Transverse colon (tissue), 4 donors: Measurements from ENCODE around the gene CRYBA4. TPM values are rescaled to one million over a fixed set of nuclear protein-coding genes. Genes with fewer than 3 reads are reported as not detected.

Experiments used
- DNase-seq: peaks from one replicate; pipeline ENCODE4 v3.0.0-alpha.2; 2019
- H3K27ac ChIP-seq, 4 donors: fragments of 200-600 bp; sonication (generic); 2 replicates each; pipeline ENCODE4 v1.5.1; 2016 to 2018; ENCODE audit warnings: inconsistent platforms in 4 of 4
- H3K27me3 ChIP-seq: fragments of 200-600 bp; sonication (generic); 2 replicates; pipeline ENCODE4 v1.5.1; 2017; ENCODE audit warnings: inconsistent platforms
- H3K36me3 ChIP-seq, 4 donors: fragments of 200-600 bp; sonication (generic); 2 replicates each; pipeline ENCODE4 v1.5.1; 2017 to 2019; ENCODE audit warnings: inconsistent platforms in 4 of 4
- H3K4me1 ChIP-seq, 4 donors: fragments of 200-600 bp; sonication (generic); 2 replicates each; pipeline ENCODE4 v1.5.1; 2017 to 2020; ENCODE audit warnings: inconsistent platforms in 4 of 4
- H3K4me3 ChIP-seq, 4 donors: fragments of 200-600 bp; sonication (generic); 1 replicate in 1 of 4; 2 replicates in 3 of 4; pipeline versions ENCODE4 v1.5.1 to v1.6.1; 2017 to 2019; ENCODE audit warnings: inconsistent platforms in 4 of 4
- H3K9me3 ChIP-seq, 2 donors: fragments of 200-600 bp; sonication (generic); 2 replicates each; pipeline ENCODE4 v1.5.1; 2017 to 2019; ENCODE audit warnings: inconsistent platforms in 2 of 2
- EP300 ChIP-seq: sonication (generic); formaldehyde crosslinking; IDR thresholded peaks from one replicate; pipeline ENCODE4 v1.6.1; 2017; ENCODE audit warnings: antibody characterized with exemption, low read depth
- POLR2A ChIP-seq: fragments of 450-650 bp; IDR thresholded peaks from one replicate; pipeline ENCODE4 v1.6.1; 2016; ENCODE audit warnings: antibody characterized with exemption, mild to moderate bottlenecking, moderate library complexity
- POLR2AphosphoS5 ChIP-seq, 3 donors: sonication (generic); formaldehyde crosslinking; IDR thresholded peaks; one replicate each; pipeline ENCODE4 v1.6.1; 2016; ENCODE audit warnings: antibody characterized with exemption in 3 of 3
- WGBS, 2 donors: methylation state at CpG; one replicate each; pipeline ENCODE4 v1.1.5; 2018; ENCODE audit warnings: low coverage in 1 of 2; 5-methylcytosine and 5-hydroxymethylcytosine counted together
- in situ Hi-C, 4 donors: fragments of 200-750 bp; cut with MboI; loops; one replicate each; pipeline versions ENCODE4 v1.15.0 to v1.15.1; 2017; ENCODE audit warnings: low sequenced_read_pairs in 3 of 4, low pct_ligation_motif_present in 1 of 4, low pct_unique_long_range_greater_than_20kb in 1 of 4
- intact Hi-C: fragments of 100-400 bp; cut with DNase I; formaldehyde crosslinking; loops from one replicate; pipeline ENCODE4 v1.15.1; 2023; ENCODE audit warnings: low total_unique reads
- total RNA-seq, 4 donors: library from RNA; depleted of rRNA; stranded (reverse); fragments of >200 nt; gene quantifications; one replicate each; pipeline ENCODE4 v1.1.0, GENCODE V29; 2016
- TF ChIP-seq, protein P1 (sequence below), 5 experiments: fragments of 200-600 bp in 3 of 5; fragments of 450-650 bp in 2 of 5; sonication (generic) in 3 of 5; IDR thresholded peaks; 1 replicate in 2 of 5; 2 replicates in 3 of 5; pipeline ENCODE4 v1.5.1; 2016 to 2017; ENCODE audit warnings: antibody characterized with exemption in 5 of 5, inconsistent platforms in 3 of 5, mild to moderate bottlenecking in 2 of 5, moderate library complexity in 1 of 5

CRYBA4 gene
- total RNA-seq, 4 donors from 2014 or later = not detected

DNA sequence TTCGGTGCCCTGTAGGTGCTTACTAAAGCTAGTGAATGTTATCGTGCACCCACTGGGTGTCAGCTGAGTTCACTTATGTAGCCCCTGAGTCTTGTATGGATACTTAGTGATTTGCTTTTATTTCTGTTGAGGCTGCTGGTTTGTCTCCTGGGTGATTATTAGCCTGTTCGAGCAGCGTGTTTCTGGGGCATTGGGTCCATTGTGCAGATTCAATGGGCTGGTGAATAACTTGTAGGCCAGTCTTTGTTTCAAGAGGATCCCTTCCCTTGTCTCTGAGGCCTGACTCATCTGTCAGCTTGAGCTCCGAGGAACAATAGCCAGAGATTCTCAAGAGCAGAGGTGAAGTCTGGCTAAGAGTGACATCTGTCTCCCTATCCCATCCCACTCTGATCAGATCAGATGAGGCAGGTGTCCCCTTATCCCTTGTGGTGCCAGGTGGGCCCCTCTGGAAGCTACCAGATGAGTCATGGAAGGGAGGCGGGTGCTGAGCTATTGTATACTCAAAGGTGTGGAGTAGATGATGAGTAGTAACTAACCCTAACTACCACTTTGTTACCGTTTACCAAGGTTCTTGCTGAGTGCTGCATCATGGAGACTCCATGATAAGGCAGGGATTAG, 39.3 kb downstream of the CRYBA4 start:
- TF ChIP-seq EP300 (no peak), POLR2AphosphoS5 (IDR thresholded peaks at IDR 0.05) (no peak), POLR2A (no peak)
- TF ChIP-seq, protein P1, sequence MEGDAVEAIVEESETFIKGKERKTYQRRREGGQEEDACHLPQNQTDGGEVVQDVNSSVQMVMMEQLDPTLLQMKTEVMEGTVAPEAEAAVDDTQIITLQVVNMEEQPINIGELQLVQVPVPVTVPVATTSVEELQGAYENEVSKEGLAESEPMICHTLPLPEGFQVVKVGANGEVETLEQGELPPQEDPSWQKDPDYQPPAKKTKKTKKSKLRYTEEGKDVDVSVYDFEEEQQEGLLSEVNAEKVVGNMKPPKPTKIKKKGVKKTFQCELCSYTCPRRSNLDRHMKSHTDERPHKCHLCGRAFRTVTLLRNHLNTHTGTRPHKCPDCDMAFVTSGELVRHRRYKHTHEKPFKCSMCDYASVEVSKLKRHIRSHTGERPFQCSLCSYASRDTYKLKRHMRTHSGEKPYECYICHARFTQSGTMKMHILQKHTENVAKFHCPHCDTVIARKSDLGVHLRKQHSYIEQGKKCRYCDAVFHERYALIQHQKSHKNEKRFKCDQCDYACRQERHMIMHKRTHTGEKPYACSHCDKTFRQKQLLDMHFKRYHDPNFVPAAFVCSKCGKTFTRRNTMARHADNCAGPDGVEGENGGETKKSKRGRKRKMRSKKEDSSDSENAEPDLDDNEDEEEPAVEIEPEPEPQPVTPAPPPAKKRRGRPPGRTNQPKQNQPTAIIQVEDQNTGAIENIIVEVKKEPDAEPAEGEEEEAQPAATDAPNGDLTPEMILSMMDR (IDR thresholded peaks at IDR 0.05) = no peak
- whole genome bisulfite sequencing, 2 donors = 78% methylated on average over 7 of the region's 7 CpGs; no CpG with 5 or more reads in 1 of the 2 donors
- no peak overlapping the region for H3K27ac ChIP-seq
- no peak overlapping the region for H3K4me3 ChIP-seq
- intact Hi-C loops = no loop called here
- no peak for DNase-seq
- no peaks in the 10 kb centered on the region for H3K9me3 ChIP-seq
- peaks cover 6 to 30% (median 24%) of the 10 kb centered on the region in 4 donors for H3K4me1 ChIP-seq
- no peaks in the 10 kb centered on the region for H3K36me3 ChIP-seq
- in situ Hi-C loops = no loop called here
- peaks cover 51% of the 10 kb centered on the region for H3K27me3 ChIP-seq

DNA sequence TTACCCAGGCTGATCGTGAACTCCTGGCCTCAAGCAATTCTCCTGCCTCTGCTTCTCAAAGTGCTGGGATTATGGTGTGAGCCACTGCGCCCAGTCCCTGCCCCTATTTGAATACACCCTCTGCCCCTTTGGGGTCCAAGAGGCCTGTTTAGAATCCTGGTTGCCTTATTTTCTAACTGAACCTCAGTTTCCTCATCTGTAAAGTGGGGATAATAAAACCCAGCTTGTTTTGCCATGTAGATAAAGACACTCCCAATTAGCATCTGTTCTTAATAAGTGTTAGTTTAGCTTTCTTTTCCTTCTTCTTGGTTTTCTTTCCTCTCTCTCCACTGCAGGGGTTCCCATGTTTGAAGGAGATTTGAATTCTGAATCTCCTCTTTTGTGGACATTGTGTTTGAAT, 40.4 kb downstream of the CRYBA4 start:
- peaks cover 6 to 26% (median 19%) of the 10 kb centered on the region in 4 donors for H3K4me1 ChIP-seq
- intact Hi-C loops = no loop called here

DNA sequence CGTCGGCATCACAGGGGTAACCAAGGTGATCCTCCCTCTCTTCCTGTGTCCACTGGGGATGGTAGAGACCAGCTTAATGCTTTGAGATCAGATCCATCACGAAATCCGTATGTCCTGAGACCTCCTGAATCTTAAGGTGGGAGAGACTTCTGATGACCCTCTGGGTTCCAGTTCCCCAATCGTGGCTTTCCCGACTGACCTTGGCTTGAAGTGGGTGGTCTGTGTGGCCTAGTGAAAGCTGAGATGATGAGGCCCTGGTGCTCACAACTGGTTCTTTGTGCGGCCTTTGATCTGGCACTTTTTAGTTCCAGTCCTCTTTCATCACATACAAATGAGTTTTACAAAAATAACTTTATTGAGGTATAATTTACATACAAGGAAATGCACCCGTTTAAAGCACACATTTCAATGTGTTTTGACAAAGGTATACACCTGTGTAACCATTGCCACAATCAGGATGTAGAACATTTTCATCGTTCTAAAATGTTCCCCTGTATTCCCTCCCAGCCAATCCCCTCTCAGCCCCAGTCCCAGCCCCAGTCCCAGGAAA, 41.7 kb downstream of the CRYBA4 start:
- Histone ChIP-seq H3K27me3 (peaks cover 28% of the 10 kb centered on the region), H3K4me3 (no peak overlapping the region), H3K27ac (peak overlapping the region in 1 of 4 donors; percentile 29), H3K9me3 (no peaks in the 10 kb centered on the region), H3K4me1 (peaks cover 6 to 14% (median 7%) of the 10 kb centered on the region in 4 donors), H3K36me3 (no peaks in the 10 kb centered on the region)
- no peak for DNase-seq
- 61 to 62% methylated on average over 4 to 9 of the region's 9 CpGs for WGBS, 2 donors
- intact Hi-C loops = no loop called here
- in situ Hi-C loops = no loop called here
- TF ChIP-seq, protein P1 (IDR thresholded peaks at IDR 0.05) = no peak

More for the DNA sequence above, 40.4 kb downstream of the CRYBA4 start:
- DNase-seq = no peak
- in situ Hi-C loops = no loop called here
- Histone ChIP-seq H3K9me3 (no peaks in the 10 kb centered on the region), H3K36me3 (no peaks in the 10 kb centered on the region), H3K27ac (no peak overlapping the region), H3K27me3 (peaks cover 40% of the 10 kb centered on the region), H3K4me3 (no peak overlapping the region)
- WGBS, 2 donors = 90 to 100% methylated on average over 2 of the region's 2 CpGs
- TF ChIP-seq, protein P1 (IDR thresholded peaks at IDR 0.05) = no peak
- TF ChIP-seq POLR2A = no peak
- TF ChIP-seq EP300 = no peak
- TF ChIP-seq POLR2AphosphoS5 (IDR thresholded peaks at IDR 0.05) = no peak

DNA sequence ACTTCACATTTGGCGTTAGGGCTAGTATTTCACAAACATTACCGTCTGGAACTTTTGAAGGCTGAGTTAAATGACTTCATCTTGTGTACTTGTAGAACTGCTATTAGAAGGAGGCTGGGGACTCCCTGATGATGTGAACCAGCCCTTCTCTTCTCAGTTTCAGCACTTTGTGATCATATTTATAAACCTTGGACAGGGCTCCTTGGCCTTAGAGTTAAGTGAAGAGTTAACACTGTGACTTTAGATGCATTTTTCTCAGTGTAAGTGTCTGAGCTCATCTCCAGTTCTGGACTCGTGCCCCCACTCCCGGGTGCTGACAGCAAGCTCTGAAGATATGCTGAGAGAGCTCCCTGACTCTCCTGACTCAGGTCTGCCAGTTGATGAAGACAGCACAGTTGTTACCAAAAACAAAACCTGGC, 44.1 kb downstream of the CRYBA4 start:
- DNase-seq = no peak
- peaks cover 15% of the 10 kb centered on the region for H3K27me3 ChIP-seq
- no peaks in the 10 kb centered on the region for H3K9me3 ChIP-seq
- intact Hi-C loops (no loop called here), in situ Hi-C loops (no loop called here)
- H3K36me3 ChIP-seq = no peaks in the 10 kb centered on the region
- H3K27ac ChIP-seq = no peak overlapping the region
- TF ChIP-seq, protein P1 (IDR thresholded peaks at IDR 0.05) = no peak
- TF ChIP-seq EP300 = no peak
- TF ChIP-seq POLR2AphosphoS5 (IDR thresholded peaks at IDR 0.05) = no peak
- no peak for TF ChIP-seq POLR2A
- H3K4me1 ChIP-seq = peaks cover 0 to 5% (median 0%) of the 10 kb centered on the region in 4 donors
- WGBS, 2 donors = 25 to 45% methylated on average over 2 to 4 of the region's 4 CpGs
- no peak overlapping the region for H3K4me3 ChIP-seq
